Prostate gland (tissue), 2 donors: ENCODE measurements around the gene CNIH1.

Experiments used
- POLR2A ChIP-seq: fragments of 450-650 bp; IDR thresholded peaks from one replicate; pipeline ENCODE4 v1.6.1; 2016; ENCODE audit warnings: antibody characterized with exemption, mild to moderate bottlenecking
- TF ChIP-seq, protein P1 (sequence below), 4 experiments: fragments of 200-600 bp in 2 of 4; fragments of 450-650 bp in 2 of 4; sonication (generic) in 2 of 4; IDR thresholded peaks; 1 replicate in 3 of 4; 2 replicates in 1 of 4; pipeline ENCODE4 v1.5.1; 2016 to 2019; ENCODE audit warnings: antibody characterized with exemption in 4 of 4, mild to moderate bottlenecking in 2 of 4, moderate library complexity in 2 of 4

DNA sequence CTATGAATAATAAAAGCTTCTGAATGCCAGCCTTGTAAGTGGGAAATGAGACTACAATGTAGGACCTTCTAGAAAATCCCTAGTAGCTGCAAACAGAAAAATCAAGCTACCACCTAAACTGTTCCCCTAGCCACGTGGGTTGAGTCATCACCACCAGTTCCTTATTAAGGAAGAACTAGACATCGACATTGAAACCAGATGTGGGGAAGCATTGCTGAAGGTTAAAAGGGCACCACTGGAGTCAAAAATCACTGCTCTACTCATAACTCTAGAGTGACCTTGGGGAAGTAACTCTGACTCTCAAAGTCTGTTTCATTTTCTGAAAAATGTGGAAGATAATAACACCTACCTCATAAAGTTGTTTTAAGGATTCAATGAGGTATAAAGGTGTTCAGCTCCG is 9.4 kb upstream of the CNIH1 start:
- TF ChIP-seq POLR2A: no peak
- TF ChIP-seq, protein P1, sequence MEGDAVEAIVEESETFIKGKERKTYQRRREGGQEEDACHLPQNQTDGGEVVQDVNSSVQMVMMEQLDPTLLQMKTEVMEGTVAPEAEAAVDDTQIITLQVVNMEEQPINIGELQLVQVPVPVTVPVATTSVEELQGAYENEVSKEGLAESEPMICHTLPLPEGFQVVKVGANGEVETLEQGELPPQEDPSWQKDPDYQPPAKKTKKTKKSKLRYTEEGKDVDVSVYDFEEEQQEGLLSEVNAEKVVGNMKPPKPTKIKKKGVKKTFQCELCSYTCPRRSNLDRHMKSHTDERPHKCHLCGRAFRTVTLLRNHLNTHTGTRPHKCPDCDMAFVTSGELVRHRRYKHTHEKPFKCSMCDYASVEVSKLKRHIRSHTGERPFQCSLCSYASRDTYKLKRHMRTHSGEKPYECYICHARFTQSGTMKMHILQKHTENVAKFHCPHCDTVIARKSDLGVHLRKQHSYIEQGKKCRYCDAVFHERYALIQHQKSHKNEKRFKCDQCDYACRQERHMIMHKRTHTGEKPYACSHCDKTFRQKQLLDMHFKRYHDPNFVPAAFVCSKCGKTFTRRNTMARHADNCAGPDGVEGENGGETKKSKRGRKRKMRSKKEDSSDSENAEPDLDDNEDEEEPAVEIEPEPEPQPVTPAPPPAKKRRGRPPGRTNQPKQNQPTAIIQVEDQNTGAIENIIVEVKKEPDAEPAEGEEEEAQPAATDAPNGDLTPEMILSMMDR (IDR thresholded peaks at IDR 0.05): no peak
